GM18508 (cell line): Measurements from ENCODE around the gene RAB7A.

ENCODE experiments used
- ATAC-seq: cut with Tn5 transposase; IDR thresholded peaks from one replicate; pipeline ENCODE4 v1.9.1; 2021; ENCODE audit warnings: moderate number of reproducible peaks; ENCODE audit not compliant: insufficient read depth, unreplicated experiment

RAB7A gene

GRCh38 chr3:128786434-128787020 lies 60.5 kb downstream of the RAB7A start:
- ATAC-seq = no peak

GRCh38 chr3:128787256-128788253 lies 61.6 kb downstream of the RAB7A start:
- no peak for ATAC-seq

GRCh38 chr3:128788268-128788869 lies 62.4 kb downstream of the RAB7A start:
- ATAC-seq = no peak

GRCh38 chr3:128794067-128794768 lies 68.2 kb downstream of the RAB7A start:
- no peak for ATAC-seq

- no peak for ATAC-seq
Measured at GRCh38 chr3:128794770-128795649, 69.0 kb downstream of the RAB7A start.

GRCh38 chr3:128799653-128800052 lies 73.7 kb downstream of the RAB7A start:
- no peak for ATAC-seq

GRCh38 chr3:128800241-128801187 lies 74.5 kb downstream of the RAB7A start:
- no peak for ATAC-seq

GRCh38 chr3:128801779-128802380 lies 75.9 kb downstream of the RAB7A start:
- no peak for ATAC-seq

- no peak for ATAC-seq
Measured at GRCh38 chr3:128803307-128803706, 77.3 kb downstream of the RAB7A start.

GRCh38 chr3:128804017-128804810 lies 78.2 kb downstream of the RAB7A start:
- ATAC-seq = no peak

- no peak for ATAC-seq
Measured at GRCh38 chr3:128804811-128805155, 78.8 kb downstream of the RAB7A start.

- ATAC-seq = no peak
Measured at GRCh38 chr3:128805772-128806171, 79.8 kb downstream of the RAB7A start.

- no peak for ATAC-seq
Measured at GRCh38 chr3:128806588-128806987, 80.6 kb downstream of the RAB7A start.

- ATAC-seq = no peak
Measured at GRCh38 chr3:128807186-128807830, 81.3 kb downstream of the RAB7A start.

- ATAC-seq = no peak
Measured at GRCh38 chr3:128808672-128809071, 82.7 kb downstream of the RAB7A start.

- ATAC-seq = no peak
Measured at GRCh38 chr3:128813097-128813496, 87.1 kb downstream of the RAB7A start.

- no peak for ATAC-seq
Measured at GRCh38 chr3:128814060-128814459, 88.1 kb downstream of the RAB7A start.
